AG20443 (cell line): ENCODE measurements around the gene SMIM28.
A peak's percentile ranks its signal among the peaks of the same experiment; 100 is the strongest.
"Not testable (repeated sequence)": the region's sequence is repeated elsewhere in the genome, so short reads cannot be mapped to it uniquely, and the experiment has no call there.

Experiments used
- DNase-seq: peaks from one replicate; pipeline ENCODE4 v3.0.0; 2012; ENCODE audit warnings: low spot score, mixed read lengths

SMIM28 gene

DNA sequence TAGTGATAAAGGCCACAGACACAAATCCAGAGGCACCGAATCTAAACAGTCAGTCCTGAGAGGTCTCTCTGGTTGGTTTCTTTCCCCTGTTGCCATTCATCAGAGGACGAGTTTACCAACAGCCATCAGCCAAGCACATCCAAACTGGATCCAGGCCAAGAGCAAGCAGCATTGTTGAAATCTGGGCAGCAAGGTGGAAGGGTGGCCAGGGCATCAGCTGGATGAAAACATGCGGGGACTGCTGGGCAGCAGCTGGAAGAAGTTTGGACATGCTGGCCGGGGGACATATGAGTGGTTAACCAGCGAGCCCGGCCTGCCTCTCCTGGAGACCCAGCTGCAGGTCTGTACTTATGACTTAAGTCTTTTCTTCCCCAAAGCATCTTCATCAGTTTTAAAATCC is at the start of gene SMIM28:
Gene SMIM28 (plus strand): TSS at position 62 of the 400 bp plus-strand sequence. CDS start 168 bp downstream, at position 230.
- DNase-seq, result no peak

DNA sequence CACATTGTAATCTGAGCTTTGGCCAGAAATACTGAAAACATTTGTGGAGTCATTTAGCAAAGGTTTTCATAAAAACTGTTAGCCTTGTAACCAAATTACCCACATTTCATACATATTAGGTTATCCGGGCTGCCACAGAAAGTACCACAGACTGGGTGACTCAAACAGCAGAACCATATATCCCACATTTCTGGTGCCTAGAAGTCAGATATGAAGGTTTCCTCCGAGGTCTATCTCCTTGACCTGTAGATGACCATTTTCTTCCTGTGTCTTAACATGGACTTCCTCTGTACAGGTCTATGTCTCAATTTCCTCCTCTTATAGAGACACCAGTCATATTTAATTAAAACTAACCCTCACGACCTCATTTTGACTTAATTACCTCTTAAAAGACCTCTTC is 49.5 kb upstream of the SMIM28 start:
- no peak for DNase-seq

DNA sequence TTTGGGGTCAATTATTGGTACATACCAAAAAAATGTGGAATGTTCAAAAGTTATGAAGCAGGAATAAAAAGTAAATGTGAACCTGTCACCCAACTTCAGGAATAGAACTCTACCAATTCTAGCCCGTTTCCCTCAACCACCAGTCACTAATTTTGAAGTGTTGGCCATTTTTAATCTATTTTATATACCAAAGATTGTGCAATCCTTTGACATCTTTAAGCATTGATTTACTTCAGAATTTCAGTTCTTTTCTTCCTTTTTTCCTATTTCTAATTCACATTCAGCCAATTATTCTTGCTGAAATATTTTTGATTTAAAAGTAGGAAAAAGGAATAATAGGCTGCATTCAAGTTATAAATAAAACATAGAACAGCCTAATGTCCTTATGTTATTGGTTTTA is 46.9 kb upstream of the SMIM28 start:
- DNase-seq, result no peak

DNA sequence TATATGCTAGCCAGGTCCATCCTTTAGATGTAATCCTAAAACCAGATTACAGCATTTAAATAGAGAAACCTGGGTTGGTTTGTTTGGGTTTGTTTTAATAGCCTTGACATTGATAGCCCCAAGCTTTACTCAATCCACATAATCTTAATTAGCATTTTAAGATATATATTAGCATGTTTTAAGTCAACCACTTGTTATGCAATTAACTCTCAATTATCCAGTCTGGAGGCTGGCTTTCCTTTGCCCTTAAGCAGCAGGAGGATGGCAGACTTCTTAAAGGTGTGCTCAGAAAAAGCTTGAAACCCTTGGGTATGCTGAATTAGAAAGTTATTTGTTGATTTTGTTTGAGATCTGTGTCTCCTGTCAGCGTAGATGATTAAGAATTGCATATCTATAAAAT is 46.3 kb upstream of the SMIM28 start:
- no peak for DNase-seq

DNA sequence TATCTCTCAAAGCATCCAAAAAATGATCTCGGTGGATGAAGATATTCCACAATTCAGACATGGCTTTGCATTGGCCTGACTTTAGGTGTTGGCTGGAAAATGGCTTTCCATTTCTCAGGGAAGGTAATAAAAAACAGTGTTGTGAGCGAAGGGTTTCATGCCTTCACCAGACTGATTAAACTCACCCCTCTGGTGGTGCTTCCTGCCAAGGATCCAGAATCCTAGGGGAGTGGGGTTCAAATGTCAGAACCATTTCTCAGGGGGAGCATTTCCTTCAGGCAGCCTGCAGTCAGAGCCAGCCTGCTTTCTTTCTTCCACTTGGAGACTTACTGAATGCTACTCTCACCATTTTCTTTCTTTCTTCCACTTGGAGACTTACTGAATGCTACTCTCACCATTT is 45.7 kb upstream of the SMIM28 start:
- no peak for DNase-seq

DNA sequence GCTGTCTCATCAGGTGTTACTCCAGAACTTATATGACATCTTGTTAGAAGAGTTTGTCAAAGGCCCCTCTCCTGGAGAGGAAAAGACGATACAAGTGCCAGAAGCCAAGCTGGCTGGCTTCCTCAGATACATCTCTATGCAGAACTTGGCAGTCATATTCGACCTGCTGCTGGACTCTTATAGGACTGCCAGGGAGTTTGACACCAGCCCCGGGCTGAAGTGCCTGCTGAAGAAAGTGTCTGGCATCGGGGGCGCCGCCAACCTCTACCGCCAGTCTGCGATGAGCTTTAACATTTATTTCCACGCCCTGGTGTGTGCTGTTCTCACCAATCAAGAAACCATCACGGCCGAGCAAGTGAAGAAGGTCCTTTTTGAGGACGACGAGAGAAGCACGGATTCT is 43.7 kb upstream of the SMIM28 start:
- no peak for DNase-seq

DNA sequence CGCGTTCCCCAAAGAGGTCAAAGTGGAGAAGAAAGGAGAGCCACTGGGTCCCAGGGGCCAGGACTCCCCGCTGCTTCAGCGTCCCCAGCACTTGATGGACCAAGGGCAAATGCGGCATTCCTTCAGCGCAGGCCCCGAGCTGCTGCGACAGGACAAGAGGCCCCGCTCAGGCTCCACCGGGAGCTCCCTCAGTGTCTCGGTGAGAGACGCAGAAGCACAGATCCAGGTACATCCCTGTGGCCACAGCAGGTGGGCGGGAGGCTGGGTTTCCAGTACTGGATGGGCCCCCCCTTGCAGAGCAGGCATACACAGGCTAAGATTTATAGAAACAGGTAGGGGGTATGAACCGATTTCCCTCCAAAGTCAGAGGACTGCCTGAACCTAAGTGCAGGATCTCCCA is 42.7 kb upstream of the SMIM28 start:
- DNase-seq, result no peak

DNA sequence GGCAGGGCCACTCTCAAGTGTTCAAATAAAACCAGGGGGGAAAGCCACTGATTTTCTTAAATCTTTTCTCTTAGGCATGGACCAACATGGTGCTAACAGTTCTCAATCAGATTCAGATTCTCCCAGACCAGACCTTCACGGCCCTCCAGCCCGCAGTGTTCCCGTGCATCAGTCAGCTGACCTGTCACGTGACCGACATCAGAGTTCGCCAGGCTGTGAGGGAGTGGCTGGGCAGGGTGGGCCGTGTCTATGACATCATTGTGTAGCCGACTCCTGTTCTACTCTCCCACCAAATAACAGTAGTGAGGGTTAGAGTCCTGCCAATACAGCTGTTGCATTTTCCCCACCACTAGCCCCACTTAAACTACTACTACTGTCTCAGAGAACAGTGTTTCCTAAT is 41.5 kb upstream of the SMIM28 start:
- DNase-seq, result no peak

DNA sequence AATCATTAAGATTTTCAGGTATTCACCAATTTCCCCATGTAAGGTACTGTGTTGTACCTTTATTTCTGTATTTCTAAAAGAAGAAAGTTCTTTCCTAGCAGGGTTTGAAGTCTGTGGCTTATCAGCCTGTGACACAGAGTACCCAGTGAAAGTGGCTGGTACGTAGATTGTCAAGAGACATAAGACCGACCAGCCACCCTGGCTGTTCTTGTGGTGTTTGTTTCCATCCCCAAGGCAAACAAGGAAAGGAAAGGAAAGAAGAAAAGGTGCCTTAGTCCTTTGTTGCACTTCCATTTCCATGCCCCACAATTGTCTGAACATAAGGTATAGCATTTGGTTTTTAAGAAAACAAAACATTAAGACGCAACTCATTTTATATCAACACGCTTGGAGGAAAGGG is 40.6 kb upstream of the SMIM28 start:
- no peak for DNase-seq

DNA sequence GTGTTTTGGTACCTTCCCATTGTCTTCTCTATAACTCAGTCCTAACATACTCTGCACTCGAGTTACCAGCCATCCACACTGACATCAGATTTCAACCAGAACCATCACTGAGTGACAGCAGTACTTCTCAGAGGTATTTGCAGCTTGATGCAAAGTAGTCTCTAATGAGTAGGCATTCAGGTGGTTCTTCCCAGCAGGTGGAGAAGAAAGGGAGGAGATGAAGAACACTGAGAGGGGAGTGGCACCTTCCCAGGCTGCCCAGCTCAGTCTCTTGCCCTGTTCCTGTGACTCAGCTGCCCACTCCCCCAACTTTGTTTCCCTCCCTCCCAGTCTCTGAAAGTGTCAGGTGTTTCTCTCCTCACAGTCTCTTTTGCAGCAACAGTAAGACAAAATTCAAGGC is 38.7 kb upstream of the SMIM28 start:
- no peak for DNase-seq

DNA sequence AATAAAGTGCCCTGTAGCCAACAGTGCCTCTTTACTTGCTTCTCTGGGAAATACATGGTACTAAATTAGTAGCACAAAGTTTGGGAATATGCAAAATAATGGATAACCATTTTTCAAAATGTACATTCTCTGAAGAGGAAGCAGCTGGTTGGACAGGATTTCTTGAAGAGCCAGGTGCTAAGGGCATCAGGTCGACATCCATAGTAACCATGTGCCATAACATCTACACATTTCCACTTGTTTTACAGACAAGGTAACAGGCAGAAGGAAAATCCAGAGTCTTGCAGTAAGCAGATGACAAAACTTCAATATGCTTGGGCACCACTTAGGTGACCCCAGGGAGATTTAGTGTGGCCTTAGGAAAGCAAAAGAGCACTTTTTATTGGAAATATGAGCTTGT is 36.5 kb upstream of the SMIM28 start:
- no peak for DNase-seq

DNA sequence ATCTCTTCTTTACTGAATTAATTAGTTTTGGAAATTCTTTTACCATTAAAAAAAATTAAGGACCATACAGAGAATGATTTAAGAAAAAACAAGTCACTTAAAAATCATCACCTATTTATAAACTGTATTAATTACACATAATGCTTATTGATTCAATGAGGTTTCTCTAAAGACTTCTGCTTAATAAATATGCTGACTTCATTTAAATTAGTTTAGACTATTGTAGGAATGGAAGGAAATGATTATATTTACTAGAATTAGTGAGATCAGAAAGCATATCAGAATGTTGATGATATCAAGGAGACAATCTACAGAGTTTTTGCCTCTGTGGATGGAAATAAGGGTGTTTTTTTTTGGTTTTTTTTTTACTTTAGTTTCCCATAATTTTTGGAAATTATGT is 34.6 kb upstream of the SMIM28 start:
- DNase-seq, result no peak

DNA sequence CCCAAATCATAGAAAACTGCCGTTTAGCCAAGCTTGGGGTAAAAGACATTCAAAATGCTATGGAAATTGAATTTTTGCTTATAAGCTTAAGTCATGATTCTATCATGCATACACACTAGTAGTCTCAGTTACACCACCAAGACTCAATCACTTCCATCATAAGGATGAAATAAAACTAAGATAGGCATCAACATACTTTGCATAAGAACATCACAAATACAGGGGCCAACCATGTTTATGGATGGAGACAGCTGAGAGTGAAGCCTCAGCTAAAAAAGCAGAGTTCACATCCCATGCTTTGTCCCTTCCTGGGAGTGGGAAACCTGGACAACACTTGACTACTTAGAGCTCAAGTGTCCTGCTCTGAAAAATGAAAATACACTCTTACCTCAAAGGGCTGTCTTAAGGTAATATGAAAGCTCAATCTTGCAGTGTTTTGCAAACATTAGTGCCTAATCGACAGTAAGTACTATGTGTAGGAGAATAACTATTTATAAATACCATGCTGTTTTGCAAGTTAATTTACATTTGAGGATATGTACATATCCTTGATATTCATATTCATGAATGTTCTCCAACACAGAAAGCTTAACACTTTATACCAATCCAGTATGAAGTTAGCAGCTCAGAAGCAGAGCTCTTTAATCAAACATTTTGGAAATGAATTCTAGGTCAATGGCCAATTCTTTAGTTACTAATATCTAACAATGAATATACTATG is 32.0 kb upstream of the SMIM28 start:
- DNase-seq, result no peak

DNA sequence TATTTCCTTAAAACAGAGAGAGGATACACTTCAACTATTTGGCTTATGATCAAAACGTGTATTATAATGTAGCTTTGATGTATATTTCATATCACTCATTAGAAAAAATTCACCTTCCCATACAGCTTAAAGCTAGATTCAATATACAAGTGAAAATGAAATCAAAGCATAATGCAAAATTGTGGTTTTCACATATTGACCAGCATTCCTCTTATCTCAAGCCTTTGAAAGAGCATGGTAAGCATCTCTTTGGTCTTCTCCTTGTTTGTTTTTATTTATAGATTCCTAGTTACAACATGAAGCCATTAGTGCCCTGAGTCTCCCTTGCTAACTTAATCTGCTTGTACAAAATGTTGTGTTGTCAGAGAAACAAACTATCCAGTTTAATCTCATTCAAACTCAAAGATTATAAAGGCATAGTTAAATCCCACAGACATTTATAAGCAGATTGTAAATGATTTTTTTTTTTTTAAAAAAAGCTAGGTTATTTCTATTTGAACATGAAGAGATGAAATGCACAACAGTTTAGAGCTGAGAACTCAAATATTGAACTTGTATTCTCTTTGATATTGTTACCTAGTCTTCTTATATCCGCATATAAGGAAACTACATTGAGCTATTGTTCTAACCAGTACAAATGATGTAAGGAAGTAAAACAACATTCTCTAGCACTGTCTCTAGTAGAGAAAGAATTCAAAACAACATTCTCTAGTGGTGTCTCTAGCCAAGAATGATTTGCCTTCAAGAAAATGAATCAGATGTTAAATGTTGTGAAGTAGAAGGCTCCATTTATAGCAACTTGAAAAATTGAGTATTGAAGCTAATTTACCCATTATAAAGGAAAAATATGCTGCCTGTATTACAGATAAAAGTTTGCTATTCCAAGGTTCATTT is 31.2 kb upstream of the SMIM28 start:
- peak; percentile 56 for DNase-seq

DNA sequence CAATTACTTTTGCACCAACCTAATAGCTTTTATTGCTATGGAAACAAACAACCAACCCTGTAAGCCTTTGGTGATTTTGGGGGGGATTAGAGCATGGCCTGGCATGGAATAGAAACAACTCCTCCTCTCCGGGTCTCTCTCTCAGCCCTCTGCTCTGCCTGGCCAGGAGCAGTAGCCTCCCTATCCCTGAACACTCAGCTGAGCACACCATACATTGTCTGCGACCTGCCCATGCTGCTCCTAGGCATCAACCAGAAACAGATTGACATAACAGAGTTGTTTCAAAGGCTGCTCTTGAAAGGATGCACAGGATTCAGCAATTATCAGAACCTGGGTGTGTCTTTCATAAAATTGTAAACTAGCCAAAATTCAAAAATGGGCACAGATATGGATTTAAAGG is 29.8 kb upstream of the SMIM28 start:
- no peak for DNase-seq

DNA sequence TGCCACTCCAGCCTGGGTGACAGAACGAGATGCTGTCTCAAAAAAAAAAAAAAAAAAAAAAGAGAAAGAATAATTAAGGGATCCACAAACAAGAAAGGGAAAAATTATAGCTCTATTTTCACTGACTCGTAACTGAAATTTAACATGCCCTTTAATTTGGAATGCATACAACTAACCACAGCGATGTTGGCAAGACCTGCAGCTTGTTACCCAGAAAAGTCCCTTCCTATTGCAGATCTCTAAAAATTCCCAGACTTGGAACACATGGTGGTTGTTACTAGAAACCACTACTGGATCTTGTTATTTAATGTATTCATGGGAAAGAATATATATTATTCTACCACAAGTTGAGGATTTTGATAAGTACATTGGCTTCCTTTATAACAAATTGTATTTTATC is 27.8 kb upstream of the SMIM28 start:
- peak; percentile 50 for DNase-seq

DNA sequence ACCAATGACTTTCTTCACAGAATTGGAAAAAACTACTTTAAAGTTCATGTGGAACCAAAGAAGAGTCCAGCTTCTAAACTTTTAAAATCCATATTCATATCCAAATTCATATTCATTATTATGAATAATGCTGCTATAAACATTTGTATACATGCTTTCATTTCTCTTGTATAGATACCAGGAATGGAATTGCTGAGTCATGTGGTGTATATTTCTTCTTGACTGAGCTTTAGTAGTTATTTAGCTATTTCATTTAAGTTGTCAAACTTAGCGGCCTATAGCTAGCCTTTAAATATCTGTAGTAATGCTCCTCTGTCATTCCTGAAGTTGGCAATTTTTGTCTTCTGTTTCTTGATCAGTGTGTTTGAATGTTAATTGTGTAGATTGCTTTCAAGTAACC is 19.8 kb upstream of the SMIM28 start:
- no peak for DNase-seq

DNA sequence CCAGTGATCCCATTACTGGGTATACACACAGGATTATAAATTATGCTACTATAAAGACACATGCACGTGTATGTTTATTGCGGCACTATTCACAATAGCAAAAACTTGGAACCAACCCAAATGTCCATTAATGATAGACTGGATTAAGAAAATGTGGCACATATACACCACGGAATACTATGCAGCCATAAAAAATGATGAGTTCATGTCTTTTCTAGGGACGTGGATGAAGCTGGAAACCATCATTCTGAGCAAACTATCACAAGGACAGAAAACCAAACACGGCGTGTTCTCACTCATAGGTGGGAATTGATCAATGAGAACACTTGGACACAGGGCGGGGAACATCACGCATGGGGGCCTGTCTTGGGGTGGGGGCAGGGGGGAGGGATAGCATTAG is 9.0 kb upstream of the SMIM28 start:
- DNase-seq, result not testable (repeated sequence)

DNA sequence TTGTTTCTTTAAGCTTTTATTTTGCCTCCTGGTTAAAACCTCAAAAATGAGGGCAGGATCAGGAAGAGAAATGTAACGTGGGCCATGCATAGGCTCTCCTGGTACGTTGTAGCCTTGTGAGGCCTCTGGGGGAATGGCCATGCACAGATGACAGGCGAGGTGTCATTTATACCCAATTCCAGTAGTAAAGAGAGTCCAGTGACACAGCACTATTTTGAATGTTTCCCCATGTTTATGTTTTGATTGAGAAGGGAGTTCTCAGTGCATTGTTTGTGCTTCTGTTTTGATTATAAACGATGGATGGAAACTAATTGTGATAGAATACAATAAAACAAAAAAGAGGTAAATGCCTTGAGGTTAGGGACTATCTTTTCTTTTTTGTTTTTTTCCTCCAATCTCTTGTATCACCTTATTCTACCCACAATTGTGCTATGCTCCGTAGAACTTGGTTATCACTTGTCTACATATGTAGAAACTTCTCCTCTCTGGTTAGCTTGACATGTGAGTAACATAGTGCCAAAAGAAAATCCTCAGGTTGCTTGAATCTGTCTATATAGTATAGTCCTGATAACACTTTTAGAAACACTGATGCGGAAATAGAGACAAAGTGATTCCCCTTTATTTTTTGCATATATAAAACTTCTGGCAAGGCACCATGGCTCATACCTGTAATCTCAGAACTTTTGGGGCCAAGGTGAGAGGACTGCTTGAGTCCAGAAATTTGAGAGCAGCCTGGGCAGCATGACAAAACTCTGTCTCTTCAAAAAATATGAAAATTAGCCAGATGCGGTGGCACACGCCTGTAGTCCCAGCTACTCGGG is 6.9 kb upstream of the SMIM28 start:
- DNase-seq, result no peak

DNA sequence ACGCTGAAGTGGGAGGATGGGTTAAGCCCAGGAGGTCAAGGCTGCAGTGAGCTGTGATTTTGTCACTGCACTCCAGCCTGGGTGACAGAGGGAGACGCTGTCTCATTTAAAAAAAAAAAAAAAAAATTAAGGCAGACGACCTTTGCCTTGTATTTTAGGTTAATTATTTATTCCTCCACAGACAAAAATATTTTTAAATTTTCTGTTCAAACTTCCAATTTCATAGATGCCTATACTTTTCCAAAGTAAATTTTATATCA is 6.3 kb upstream of the SMIM28 start:
- DNase-seq, result no peak

DNA sequence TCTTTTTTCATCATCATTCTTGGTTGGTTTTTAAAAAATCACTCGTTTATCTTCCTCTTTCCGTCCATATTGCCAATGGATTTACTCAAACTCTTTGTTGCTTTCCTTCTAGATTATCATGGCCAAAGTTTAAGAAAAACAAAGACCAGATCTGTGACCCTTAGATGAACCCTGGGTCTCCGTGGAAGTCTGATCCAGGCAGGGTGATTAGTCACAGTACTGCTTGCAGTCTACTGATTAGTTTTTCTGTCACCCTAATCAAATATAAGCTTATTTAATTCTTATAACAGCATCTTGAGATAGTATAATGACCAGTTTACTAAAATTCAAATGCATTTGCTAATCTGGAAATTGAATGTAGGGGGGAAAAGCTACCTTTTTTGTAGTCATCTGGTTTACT is 6.0 kb upstream of the SMIM28 start:
- DNase-seq, result no peak

DNA sequence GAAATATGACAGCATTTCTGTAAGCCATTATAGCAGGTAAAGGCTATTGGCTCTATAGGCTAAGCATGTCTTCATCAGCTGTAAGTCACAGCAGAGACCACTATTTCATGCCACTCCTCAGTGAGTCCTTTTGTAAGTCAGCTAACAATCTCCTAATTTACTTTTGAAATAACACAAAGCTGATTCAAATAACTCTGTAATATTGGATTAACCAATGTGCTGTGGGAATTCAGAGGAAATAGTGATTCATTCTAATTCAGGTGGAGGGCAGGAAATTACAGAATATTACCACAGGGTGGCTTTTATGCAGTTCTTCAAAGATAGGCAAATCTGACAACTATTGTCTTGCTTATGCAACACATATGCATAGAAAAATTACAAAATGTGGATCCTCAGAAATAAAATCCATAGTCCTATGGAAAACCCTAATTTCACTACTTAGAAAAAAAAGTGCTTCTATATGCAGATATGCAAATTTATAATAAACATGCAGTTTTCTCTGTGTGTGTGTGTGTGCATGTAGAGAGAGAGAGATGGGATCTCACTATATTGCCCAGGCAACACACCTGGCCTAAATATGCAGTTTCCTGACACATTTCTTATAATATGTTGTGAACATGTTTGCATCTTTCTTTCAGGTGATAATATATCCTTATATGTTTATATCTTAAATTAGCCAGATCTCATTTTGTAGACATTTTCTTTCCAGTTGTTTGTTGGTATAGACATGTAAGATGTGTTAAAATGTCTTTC is 4.8 kb upstream of the SMIM28 start:
- no peak for DNase-seq
